OCI-LY7 (cell line): ENCODE measurements around the gene FBXL17. TPM values are rescaled to one million over a fixed set of nuclear protein-coding genes. Genes with fewer than 3 reads are reported as not detected.

Experiments used
- BruUV-seq: library from RNA; stranded (reverse); fragments of 400-500 nt; replicated peaks from 2 replicates; lab custom pipeline; 2021; lab: Mats Ljungman, UMichigan
- CTCF ChIA-PET: fragments of 300-600 bp; sonication (Branson Sonifier 250); formaldehyde crosslinking; loops from one replicate; lab custom pipeline; 2022; ENCODE audit warnings: antibody characterized with exemption; ENCODE audit not compliant: unreplicated experiment; lab: Charles Lee
- POLR2A ChIA-PET: fragments of 300-600 bp; sonication (Branson Sonifier 250); formaldehyde crosslinking; loops from one replicate; lab custom pipeline; 2022; ENCODE audit warnings: antibody characterized with exemption; lab: Charles Lee
- DNase-seq: peaks from one replicate; pipeline ENCODE4 v3.0.0-alpha.2; 2015; ENCODE audit warnings: low spot score
- H2AFZ ChIP-seq: fragments of 200-600 bp; sonication (generic), shearing (Covaris generic); 2 replicates; pipeline ENCODE4 v1.6.1; 2014; ENCODE audit warnings: mild to moderate bottlenecking, antibody characterized with exemption, low read length, moderate library complexity
- H3K27ac ChIP-seq: fragments of 200-600 bp; sonication (generic); 2 replicates; pipeline ENCODE4 v1.5.1; 2014; ENCODE audit warnings: mixed run types, low read depth, mild to moderate bottlenecking, moderate library complexity, low read length, inconsistent platforms; ENCODE audit not compliant: poor library complexity, severe bottlenecking
- H3K36me3 ChIP-seq: fragments of 200-600 bp; sonication (generic); 2 replicates; pipeline ENCODE4 v1.6.1; 2014; ENCODE audit warnings: mild to moderate bottlenecking, antibody characterized with exemption, low read length, moderate library complexity, mixed read lengths; ENCODE audit not compliant: insufficient read depth
- H3K4me1 ChIP-seq: fragments of 200-600 bp; sonication (generic); 2 replicates; pipeline ENCODE4 v1.5.1; 2014; ENCODE audit warnings: mild to moderate bottlenecking, low read length; ENCODE audit not compliant: insufficient read depth, poor library complexity, severe bottlenecking
- H3K4me2 ChIP-seq: fragments of 200-600 bp; sonication (generic); 2 replicates; pipeline ENCODE4 v1.6.1; 2014; ENCODE audit warnings: mild to moderate bottlenecking, low read length
- H3K4me3 ChIP-seq: fragments of 200-600 bp; sonication (generic); 2 replicates; pipeline ENCODE4 v1.5.1; 2014; ENCODE audit warnings: mild to moderate bottlenecking, low read depth, low read length; ENCODE audit not compliant: poor library complexity, severe bottlenecking
- H3K79me2 ChIP-seq: fragments of 200-600 bp; sonication (generic); 2 replicates; pipeline ENCODE4 v1.6.1; 2016; ENCODE audit warnings: low read depth, mild to moderate bottlenecking, low read length, moderate library complexity, mixed read lengths; ENCODE audit not compliant: insufficient read depth
- H3K9me2 ChIP-seq: fragments of 200-600 bp; sonication (generic); 2 replicates; pipeline ENCODE4 v1.6.1; 2016; ENCODE audit warnings: mild to moderate bottlenecking, low read length, mixed read lengths; ENCODE audit not compliant: insufficient read depth
- H3K9me3 ChIP-seq: fragments of 200-600 bp; sonication (generic); 2 replicates; pipeline ENCODE4 v1.6.1; 2014; ENCODE audit warnings: mild to moderate bottlenecking, mixed run types, low read length, mixed read lengths
- H4K20me1 ChIP-seq: fragments of 200-600 bp; sonication (generic); 2 replicates; pipeline ENCODE4 v1.6.1; 2014; ENCODE audit warnings: mild to moderate bottlenecking, antibody characterized with exemption, low read length, moderate library complexity, mixed read lengths; ENCODE audit not compliant: insufficient read depth
- EZH2phosphoT487 ChIP-seq: fragments of 200-600 bp; sonication (generic); IDR thresholded peaks from 2 replicates; pipeline ENCODE4 v1.6.1; 2018; ENCODE audit warnings: low read depth, borderline replicate concordance, mild to moderate bottlenecking, mixed run types, antibody characterized with exemption, low read length, moderate library complexity, mixed read lengths
- intact Hi-C: fragments of 100-400 bp; cut with micrococcal nuclease; formaldehyde crosslinking; loops from one replicate; pipeline ENCODE4 v1.10.0; 2022; ENCODE audit not compliant: unreplicated experiment
- total RNA-seq, 2 experiments: library from RNA; depleted of rRNA in 1 of 2; stranded (reverse); fragments of >200 nt in 1 of 2; shearing (Covaris generic) in 1 of 2; gene quantifications; 2 replicates each; pipeline ENCODE4 v1.2.3, GENCODE V29; 2014 to 2022
- TF ChIP-seq, protein P1 (sequence below): fragments of 200-600 bp; sonication (generic); conservative IDR thresholded peaks from 2 replicates; pipeline ENCODE4 v1.5.1; 2014; ENCODE audit warnings: mild to moderate bottlenecking, antibody characterized with exemption, low read length, moderate library complexity, mixed read lengths

The FBXL17 gene
- total RNA-seq, 2 experiments from 2014 or later: 10.2 to 21.6 TPM

- DNase-seq: no peak
- H3K4me3 ChIP-seq: no peak overlapping the region
- no peaks in the 10 kb centered on the region for H3K9me2 ChIP-seq
- no peak overlapping the region for H2AFZ ChIP-seq
- no peaks in the 10 kb centered on the region for H3K4me1 ChIP-seq
- H3K79me2 ChIP-seq: no peaks in the 10 kb centered on the region
- no peaks in the 10 kb centered on the region for H3K36me3 ChIP-seq
- no peaks in the 10 kb centered on the region for H3K9me3 ChIP-seq
- H3K4me2 ChIP-seq: no peak overlapping the region
- CTCF ChIA-PET: no interaction called here
- no peak overlapping the region for H3K27ac ChIP-seq
- no TSS peak for BruUV-seq
- H4K20me1 ChIP-seq: no peaks in the 10 kb centered on the region; the same call in 1 of the 2 replicates
- TF ChIP-seq, protein P1, sequence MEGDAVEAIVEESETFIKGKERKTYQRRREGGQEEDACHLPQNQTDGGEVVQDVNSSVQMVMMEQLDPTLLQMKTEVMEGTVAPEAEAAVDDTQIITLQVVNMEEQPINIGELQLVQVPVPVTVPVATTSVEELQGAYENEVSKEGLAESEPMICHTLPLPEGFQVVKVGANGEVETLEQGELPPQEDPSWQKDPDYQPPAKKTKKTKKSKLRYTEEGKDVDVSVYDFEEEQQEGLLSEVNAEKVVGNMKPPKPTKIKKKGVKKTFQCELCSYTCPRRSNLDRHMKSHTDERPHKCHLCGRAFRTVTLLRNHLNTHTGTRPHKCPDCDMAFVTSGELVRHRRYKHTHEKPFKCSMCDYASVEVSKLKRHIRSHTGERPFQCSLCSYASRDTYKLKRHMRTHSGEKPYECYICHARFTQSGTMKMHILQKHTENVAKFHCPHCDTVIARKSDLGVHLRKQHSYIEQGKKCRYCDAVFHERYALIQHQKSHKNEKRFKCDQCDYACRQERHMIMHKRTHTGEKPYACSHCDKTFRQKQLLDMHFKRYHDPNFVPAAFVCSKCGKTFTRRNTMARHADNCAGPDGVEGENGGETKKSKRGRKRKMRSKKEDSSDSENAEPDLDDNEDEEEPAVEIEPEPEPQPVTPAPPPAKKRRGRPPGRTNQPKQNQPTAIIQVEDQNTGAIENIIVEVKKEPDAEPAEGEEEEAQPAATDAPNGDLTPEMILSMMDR: no peak
- no peak for TF ChIP-seq EZH2phosphoT487
- intact Hi-C loops: no loop called here
- POLR2A ChIA-PET: interaction anchor here (0.6 kb wide), 1 partner anchor 680 kb away, joined by 4 read pairs; no protein-coding TSS in a partner anchor
Observed at GRCh38 chr5:108303086-108303485, 78.8 kb downstream of the FBXL17 start.

DNA sequence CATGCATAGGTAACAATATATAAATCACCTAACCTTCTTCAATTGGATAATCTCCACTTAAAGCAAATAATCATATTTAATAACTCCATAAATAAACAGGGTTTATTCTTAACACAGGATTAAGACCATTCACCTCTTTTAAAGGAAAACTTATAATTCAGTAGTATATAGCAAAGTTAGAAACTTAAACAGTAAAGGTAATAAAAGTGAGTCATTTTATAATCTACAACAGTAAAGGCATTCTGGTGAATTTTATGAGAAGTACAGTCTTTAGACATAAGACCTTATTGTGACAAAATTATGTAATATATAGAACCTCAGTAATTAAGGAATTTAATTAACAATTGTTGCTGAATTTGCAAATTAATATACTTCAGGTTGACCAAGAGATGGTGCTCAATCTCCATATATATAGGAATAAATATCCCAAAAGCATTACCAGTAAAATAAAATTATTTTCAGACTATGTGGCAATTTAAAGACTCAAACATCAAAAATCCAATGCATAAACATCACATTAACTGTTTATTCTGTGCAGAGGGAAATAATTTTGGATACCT is 84.8 kb downstream of the FBXL17 start:
- intact Hi-C loops: no loop called here
- ChIA-PET POLR2A (no interaction called here), CTCF (no interaction called here)
- no peak for DNase-seq
- TF ChIP-seq, protein P1: peak; percentile 16; the same call in 1 of the 2 replicates
- TF ChIP-seq EZH2phosphoT487: no peak
- Histone ChIP-seq H3K36me3 (no peaks in the 10 kb centered on the region), H3K4me2 (no peak overlapping the region), H4K20me1 (no peaks in the 10 kb centered on the region; the same call in 1 of the 2 replicates), H3K4me1 (no peaks in the 10 kb centered on the region), H3K27ac (no peak overlapping the region), H3K4me3 (no peak overlapping the region), H2AFZ (no peak overlapping the region), H3K9me2 (no peaks in the 10 kb centered on the region), H3K79me2 (no peaks in the 10 kb centered on the region), H3K9me3 (no peaks in the 10 kb centered on the region)
- BruUV-seq: no TSS peak

DNA sequence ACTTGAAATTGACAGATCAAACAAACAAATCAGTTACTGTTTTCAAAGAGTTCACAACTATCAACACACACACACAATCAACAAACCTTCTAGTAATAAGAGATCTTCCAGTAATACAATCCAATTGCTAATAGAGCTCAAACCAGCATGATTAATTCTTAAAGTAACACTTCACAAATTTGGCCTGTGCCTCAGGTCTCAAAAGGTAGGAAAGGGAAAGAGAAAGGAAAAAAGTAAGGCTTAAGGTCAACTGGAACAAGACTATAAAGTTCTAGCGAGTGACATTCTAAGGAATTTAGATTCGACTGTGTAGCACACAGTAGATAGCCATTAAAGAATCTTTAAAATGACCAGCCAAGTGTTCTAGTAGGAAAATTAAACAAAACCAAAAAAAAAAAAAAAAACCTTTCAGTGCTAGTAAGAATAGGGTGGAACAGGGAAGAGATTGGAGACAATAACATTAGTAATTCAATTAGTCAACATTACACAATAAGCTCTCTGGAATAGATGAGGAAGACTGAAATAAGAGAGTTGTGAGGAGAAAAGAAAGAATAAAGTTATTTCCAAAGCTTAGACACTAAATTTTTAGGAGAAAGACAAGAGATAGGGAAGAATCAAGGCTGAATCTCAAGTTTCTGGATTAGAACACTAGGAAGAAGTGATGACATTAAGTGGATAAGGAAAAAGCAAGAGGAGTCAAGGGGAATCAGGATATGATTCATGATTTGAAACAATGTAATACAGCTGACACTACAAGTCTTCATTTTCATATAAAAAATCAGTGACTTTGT is 86.1 kb downstream of the FBXL17 start:
- Histone ChIP-seq H2AFZ (no peak overlapping the region), H3K9me2 (no peaks in the 10 kb centered on the region), H3K36me3 (no peaks in the 10 kb centered on the region), H3K4me1 (no peaks in the 10 kb centered on the region), H3K4me2 (no peak overlapping the region), H3K79me2 (no peaks in the 10 kb centered on the region), H4K20me1 (no peaks in the 10 kb centered on the region; the same call in 1 of the 2 replicates), H3K4me3 (no peak overlapping the region), H3K9me3 (no peaks in the 10 kb centered on the region), H3K27ac (no peak overlapping the region)
- ChIA-PET POLR2A (no interaction called here), CTCF (no interaction called here)
- TF ChIP-seq, protein P1: no peak
- TF ChIP-seq EZH2phosphoT487: no peak
- no peak for DNase-seq
- intact Hi-C loops: no loop called here
- no TSS peak for BruUV-seq
